Ishikawa (cell line): ENCODE data around the gene ZG16B.
A peak's percentile ranks its signal among the peaks of the same experiment; 100 is the strongest.

Experiments
- CEBPB ChIP-seq: IDR thresholded peaks from 2 replicates; pipeline ENCODE4 v1.6.1; 2012
- CREB1 ChIP-seq: IDR thresholded peaks from 2 replicates; pipeline ENCODE4 v1.6.1; 2012; ENCODE audit warnings: low read depth
- EGR1 ChIP-seq: IDR thresholded peaks from 2 replicates; pipeline ENCODE4 v1.6.1; 2012
- EP300 ChIP-seq: IDR thresholded peaks from 2 replicates; pipeline ENCODE4 v1.6.1; 2012; ENCODE audit warnings: borderline replicate concordance
- FOXM1 ChIP-seq: IDR thresholded peaks from 2 replicates; pipeline ENCODE4 v1.6.1; 2012; ENCODE audit warnings: low read depth, borderline replicate concordance
- NFIC ChIP-seq: IDR thresholded peaks from 2 replicates; pipeline ENCODE4 v1.6.1; 2012
- RAD21 ChIP-seq: IDR thresholded peaks from 2 replicates; pipeline ENCODE4 v1.6.1; 2012; ENCODE audit warnings: low read depth
- REST ChIP-seq: IDR thresholded peaks from 2 replicates; pipeline ENCODE4 v1.6.1; 2012; ENCODE audit warnings: low read depth, mild to moderate bottlenecking
- TAF1 ChIP-seq: IDR thresholded peaks from 2 replicates; pipeline ENCODE4 v1.6.1; 2012; ENCODE audit warnings: low read depth, mild to moderate bottlenecking
- TCF12 ChIP-seq: IDR thresholded peaks from 2 replicates; pipeline ENCODE4 v1.6.1; 2012; ENCODE audit warnings: low read depth
- TEAD4 ChIP-seq: IDR thresholded peaks from 2 replicates; pipeline ENCODE4 v1.6.1; 2012
- YY1 ChIP-seq: IDR thresholded peaks from 2 replicates; pipeline ENCODE4 v1.6.1; 2012; ENCODE audit warnings: low read depth
- ZBTB7A ChIP-seq: IDR thresholded peaks from 2 replicates; pipeline ENCODE4 v1.6.1; 2012; ENCODE audit warnings: low read depth
- TF ChIP-seq, protein P1 (sequence below): IDR thresholded peaks from 2 replicates; pipeline ENCODE4 v1.6.1; 2012
- TF ChIP-seq, protein P2 (sequence below): IDR thresholded peaks from 2 replicates; pipeline ENCODE4 v1.6.1; 2012

The ZG16B gene

GRCh38 chr16:2860826-2861567 lies 30.9 kb downstream of the ZG16B start:
- TF ChIP-seq, protein P1, sequence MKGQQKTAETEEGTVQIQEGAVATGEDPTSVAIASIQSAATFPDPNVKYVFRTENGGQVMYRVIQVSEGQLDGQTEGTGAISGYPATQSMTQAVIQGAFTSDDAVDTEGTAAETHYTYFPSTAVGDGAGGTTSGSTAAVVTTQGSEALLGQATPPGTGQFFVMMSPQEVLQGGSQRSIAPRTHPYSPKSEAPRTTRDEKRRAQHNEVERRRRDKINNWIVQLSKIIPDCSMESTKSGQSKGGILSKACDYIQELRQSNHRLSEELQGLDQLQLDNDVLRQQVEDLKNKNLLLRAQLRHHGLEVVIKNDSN, result peak; percentile 35; the same call in 1 of the 2 replicates
- peak; percentile 92 for TF ChIP-seq REST
- no peak for TF ChIP-seq TAF1
- no peak for TF ChIP-seq TCF12
- TF ChIP-seq CEBPB, result no peak
- TF ChIP-seq EP300, result no peak
- no peak for TF ChIP-seq TEAD4

DNA sequence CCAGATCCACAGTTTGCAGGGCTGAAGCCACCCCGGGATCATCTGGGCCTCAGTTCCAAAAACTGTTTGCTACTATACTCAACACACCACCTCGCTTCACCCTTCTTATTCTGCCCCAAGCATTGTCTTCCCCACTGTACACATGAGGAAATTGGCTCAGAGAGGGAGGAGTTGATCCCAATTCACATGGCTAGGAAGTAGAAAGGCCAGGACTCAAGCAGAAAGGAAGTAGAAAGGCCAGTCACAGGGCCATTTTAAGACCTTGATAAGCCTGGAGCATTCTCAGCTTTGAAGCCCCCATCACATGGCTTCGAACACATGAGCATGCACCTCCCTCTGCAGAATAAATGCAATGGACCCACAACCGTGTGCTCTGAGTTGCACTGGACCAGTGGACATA lies 35.5 kb downstream of the ZG16B start:
- TF ChIP-seq TCF12 (no peak), YY1 (no peak), EP300 (no peak), CEBPB (no peak), EGR1 (no peak), REST (no peak), FOXM1 (no peak), TEAD4 (no peak), RAD21 (no peak), NFIC (no peak), TAF1 (no peak), ZBTB7A (no peak), CREB1 (no peak)
- TF ChIP-seq, protein P2, sequence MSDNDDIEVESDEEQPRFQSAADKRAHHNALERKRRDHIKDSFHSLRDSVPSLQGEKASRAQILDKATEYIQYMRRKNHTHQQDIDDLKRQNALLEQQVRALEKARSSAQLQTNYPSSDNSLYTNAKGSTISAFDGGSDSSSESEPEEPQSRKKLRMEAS, result no peak
- TF ChIP-seq, protein P1, result no peak

DNA sequence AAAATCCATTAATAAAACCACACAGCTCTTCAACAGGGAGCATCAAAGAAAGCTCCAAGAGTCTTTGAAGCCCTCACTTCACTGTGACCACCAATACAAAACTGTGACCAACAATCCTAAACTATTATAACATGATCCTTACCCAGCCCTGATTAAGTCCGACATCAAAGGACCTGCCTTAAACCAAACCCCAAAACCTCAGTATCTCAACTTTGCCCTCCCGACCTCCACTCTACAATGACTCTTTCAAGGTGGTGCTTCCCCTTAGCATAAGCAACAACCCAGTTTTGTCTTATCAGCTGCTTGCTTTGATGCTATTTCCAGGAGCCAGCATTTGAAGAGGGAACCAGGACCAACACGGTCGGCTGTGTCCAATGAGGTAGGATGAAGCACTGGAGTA lies 36.3 kb downstream of the ZG16B start:
- TF ChIP-seq RAD21, result no peak
- no peak for TF ChIP-seq EP300
- TF ChIP-seq REST, result no peak
- no peak for TF ChIP-seq TAF1
- no peak for TF ChIP-seq YY1
- no peak for TF ChIP-seq CREB1
- no peak for TF ChIP-seq CEBPB
- no peak for TF ChIP-seq FOXM1
- no peak for TF ChIP-seq EGR1

- no peak for TF ChIP-seq REST
- no peak for TF ChIP-seq CEBPB
- TF ChIP-seq, protein P1, result no peak
- no peak for TF ChIP-seq FOXM1
- TF ChIP-seq ZBTB7A, result no peak
- no peak for TF ChIP-seq YY1
- no peak for TF ChIP-seq EGR1
- TF ChIP-seq, protein P2, result no peak
- TF ChIP-seq TCF12, result no peak
- TF ChIP-seq NFIC, result no peak
- TF ChIP-seq TAF1, result no peak
- no peak for TF ChIP-seq CREB1
Measured at GRCh38 chr16:2867661-2867986, 37.5 kb downstream of the ZG16B start.
